HG03103 (cell line): ENCODE results near the gene CFH.
A peak's percentile ranks its signal among the peaks of the same experiment; 100 is the strongest.
"Not testable (repeated sequence)": the region's sequence is repeated elsewhere in the genome, so short reads cannot be mapped to it uniquely, and the experiment has no call there.

Experiments
- ATAC-seq: cut with Tn5 transposase; IDR thresholded peaks from one replicate; pipeline ENCODE4 v1.9.1; 2021; ENCODE audit warnings: low read depth; ENCODE audit not compliant: unreplicated experiment

The CFH gene

DNA sequence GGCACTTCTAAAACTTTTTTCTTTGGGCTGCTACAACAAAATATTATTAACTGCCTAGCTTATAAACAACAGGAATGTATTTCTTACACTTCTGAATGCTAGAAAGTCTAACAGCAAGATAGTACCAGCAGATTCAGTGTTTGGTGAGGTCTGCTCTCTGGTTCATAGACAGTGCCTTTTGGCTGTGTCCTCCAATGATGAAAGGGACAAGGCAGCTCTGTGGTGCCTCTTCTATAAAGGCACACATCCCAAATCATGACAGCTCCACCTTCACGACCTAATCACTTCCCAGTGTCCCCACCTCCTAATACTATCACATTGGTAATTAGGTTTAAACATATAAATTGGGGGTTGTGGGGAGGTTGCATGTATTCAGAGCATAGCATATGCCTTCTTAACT, 9.5 kb downstream of the CFH start:
- ATAC-seq = no peak

GRCh38 chr1:196667131-196667530, 15.3 kb downstream of the CFH start:
- no peak for ATAC-seq

- ATAC-seq = no peak
Measured at GRCh38 chr1:196669051-196669450, 17.2 kb downstream of the CFH start.

GRCh38 chr1:196669693-196670092, 17.9 kb downstream of the CFH start:
- no peak for ATAC-seq

DNA sequence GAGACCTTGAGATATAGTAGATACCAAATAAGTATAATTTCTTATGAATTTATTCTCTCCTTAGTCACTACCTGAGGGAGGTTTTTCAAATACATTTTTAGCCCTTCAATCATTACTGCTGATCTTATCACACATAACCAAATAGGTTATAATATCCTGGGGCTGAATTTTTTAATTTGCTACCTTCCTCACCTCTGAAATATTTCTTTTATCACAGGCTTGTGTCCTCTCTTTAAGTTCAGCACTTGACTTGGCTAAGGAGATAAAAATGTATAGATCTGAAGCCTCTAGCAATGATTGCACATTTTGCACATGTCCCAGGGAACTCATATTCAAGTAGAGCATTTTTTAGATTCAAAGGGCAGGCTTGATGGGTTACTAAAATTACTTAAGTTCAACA, 23.1 kb downstream of the CFH start:
- no peak for ATAC-seq

DNA sequence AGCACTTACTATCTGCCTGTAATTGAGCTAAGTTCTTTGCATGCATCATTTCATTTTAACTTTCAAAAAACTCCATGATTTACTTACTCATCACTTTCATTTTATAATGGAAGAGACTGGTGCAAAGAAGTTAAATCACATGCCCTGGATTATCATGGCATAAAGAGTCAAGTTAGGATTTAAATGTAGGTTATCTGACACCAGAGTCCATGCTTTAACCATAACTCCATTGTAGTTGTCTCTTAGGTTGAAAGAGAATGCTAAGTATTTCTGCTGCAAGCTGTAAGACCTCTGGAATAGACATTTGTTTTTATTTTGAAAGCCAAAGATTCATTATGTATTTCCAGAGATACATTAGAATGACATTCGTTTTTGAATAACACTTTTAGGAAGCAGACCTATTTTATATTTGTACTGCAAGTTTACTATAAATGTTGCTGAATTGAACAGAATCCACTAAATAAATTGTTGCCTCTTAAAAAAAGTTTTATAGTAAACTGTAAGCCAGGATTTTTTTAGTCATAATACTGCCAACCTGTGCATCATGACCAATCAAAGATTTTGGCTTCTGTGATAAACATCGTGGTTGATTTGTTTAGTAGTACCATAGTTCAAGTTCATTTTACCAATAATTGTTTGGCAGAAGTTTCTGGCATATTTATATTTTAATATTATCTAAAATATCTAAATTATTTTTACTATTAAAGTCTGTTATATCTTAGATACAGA, 26.1 kb downstream of the CFH start:
- no peak for ATAC-seq

DNA sequence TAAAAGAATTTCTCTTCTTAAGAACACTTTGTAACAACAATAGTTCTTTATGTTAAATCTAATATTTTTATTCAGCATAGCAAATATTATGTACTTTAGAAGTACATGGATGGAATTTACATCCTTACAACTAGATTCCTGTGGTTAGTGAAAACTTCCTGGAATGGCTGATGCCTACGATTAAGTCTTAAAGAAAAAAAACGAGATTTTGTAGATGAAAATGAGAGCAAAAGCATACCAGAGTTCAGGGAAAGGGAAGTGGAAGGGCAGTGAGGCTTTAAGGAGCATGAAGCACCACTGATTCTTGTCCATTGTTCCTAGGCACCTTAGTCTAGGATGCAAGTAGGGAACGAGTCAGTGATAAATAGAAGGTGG, 26.7 kb downstream of the CFH start:
- no peak for ATAC-seq

- ATAC-seq = no peak
Measured at GRCh38 chr1:196680107-196680506, 28.3 kb downstream of the CFH start.

DNA sequence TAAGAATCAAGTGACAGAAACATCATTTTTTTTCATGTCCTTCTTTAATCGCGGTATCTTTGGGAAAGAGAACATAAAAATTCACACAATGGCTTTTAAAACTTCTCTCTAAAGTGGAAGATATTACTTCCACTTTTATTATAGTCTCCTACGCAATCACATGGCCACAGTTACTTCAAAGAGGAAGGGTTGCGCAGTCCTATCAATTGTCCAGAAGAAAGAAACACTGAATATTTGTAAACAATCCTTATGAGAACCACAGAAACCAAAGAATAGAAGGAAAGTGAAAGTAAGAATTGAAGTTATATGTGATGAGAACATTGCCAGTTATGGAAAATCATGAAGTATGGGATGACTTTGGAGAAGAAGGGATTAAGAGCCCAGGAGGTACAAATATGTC, 32.6 kb downstream of the CFH start:
- no peak for ATAC-seq

- ATAC-seq = no peak
Measured at GRCh38 chr1:196685506-196685905, 33.7 kb downstream of the CFH start.

DNA sequence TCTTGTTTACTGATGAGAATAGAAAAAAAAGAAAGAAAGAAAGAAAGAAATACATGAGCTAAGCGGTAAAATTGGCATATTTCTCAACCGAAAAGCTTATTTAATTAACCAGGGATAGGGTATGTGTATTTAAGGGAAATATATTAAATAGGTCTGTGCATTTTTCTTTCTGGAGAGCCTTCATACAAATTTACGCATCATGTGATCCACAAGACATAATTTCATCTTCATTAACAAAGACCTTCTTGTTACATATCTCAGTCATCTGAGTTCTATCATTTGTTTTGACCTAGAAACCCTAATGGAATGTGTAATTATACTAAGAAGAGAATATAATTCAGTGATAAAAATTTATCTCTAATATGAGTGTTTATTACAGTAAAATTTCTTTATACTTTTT, 37.2 kb downstream of the CFH start:
- ATAC-seq = no peak

DNA sequence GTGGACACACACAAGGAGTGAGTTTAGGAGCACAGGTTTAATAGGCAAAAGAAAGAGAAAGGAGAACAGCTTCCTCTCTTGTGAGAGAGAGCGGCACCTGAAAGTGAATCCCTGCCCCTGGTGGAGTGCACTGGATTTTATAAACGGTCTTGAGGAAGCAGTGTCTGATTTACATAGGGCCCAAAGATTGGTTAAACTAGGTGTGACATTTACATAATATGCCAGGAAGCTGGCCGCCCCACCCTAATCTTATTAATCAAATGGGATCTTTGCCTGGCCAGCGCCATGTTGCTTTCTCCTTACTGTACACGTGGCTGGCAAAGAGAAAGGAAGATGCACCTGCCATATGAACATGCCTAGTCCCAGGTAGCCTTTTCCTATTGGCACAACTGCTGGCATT, 38.7 kb downstream of the CFH start:
- no peak for ATAC-seq

DNA sequence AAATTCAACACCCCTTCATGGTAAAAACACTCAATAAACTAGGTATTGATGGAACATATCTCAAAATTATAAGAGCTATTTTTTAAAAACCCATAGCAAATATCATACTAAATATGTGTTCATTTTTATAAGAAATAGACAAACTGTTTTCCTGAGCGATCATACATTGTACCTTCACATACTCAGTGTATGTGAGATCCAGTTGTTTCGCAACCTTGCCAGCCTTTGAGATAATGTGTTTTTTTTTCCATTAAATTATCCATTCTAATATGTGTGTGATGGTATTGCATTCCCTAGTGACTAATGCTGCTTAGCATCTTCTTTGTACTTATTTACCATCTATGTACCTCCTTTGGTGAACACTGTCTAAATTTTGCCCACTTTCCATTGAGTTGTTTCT, 47.1 kb downstream of the CFH start:
- no peak for ATAC-seq

GRCh38 chr1:196701144-196701543, 49.3 kb downstream of the CFH start:
- no peak for ATAC-seq

DNA sequence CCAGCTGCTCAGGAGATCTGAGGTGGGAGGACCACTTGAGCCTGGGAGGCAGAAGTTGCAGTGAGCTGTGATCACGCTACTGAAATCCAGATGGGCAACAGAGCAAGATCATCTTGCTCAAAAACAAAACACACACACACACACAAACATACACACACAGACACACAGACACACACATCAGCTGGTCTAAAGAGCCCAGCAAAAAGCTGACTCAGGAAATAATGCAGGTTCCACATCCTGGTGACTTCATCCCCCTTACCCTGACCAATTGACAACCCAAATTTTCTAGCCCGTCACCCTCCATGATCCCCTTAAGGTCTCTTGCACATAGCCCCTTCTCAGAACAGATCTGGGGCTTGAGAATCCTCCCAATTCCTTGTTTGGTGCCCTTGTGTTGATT, 58.0 kb downstream of the CFH start:
- ATAC-seq = not testable (repeated sequence)

GRCh38 chr1:196717868-196718267, 66.0 kb downstream of the CFH start:
- no peak for ATAC-seq

DNA sequence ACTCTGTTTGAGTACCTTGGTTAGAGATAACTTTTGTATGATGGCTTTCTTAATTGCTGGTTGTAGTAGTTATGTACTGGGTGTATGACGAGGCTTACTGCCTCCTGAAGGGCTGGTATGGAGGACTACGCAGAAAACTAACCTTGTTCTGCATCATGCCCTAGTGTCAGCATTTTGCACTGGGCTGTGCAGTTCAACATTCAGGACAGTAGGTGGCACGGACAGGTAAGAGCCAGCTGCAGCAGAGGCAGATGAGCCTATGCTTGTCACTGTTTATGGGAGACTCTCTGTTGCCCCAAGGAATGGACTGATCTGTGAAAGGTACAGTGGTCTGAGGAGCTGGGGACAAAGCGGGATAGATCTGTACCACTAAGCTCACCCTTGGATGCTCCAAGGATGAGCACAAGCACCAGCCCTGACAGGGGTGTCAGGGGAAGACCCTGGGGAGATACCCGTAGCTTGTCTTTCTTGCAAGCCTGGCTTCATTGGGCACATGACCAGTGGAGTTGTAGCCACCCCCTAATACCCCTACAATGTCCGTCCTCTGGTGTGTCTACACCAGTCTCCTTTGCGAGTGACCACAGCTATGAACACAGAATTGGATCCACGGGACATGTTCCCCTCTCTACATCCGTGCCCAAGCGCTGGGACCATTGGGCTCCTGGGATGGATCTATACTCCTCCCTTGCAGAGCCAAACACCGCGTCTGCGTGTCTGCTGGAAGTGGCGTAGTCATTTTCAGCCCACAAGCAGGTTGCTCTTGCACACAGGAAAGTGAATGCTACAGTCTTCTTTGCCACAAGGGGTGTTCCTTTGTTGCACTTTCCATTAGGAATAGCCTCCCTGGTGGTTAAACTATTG, 71.7 kb downstream of the CFH start:
- ATAC-seq = peak; percentile 98

DNA sequence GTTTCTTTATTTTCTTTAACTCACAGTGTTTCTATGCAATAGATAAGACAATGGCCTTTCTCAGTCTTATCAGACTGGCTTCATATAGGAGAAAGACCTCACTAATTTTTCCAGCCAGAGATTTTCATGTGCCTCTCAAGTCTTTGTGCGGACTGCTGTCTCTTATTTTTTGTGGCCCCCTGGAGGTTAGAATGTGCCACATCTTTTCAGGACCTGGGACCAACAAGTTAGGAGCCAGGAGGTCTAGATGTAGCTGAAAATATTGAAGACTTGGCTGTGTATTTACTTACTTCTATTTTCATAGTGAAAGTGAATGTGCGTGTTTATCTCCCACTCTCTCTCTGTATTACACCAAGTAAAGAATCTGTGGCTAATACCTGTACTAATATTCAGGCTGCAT, 80.7 kb downstream of the CFH start:
- no peak for ATAC-seq

DNA sequence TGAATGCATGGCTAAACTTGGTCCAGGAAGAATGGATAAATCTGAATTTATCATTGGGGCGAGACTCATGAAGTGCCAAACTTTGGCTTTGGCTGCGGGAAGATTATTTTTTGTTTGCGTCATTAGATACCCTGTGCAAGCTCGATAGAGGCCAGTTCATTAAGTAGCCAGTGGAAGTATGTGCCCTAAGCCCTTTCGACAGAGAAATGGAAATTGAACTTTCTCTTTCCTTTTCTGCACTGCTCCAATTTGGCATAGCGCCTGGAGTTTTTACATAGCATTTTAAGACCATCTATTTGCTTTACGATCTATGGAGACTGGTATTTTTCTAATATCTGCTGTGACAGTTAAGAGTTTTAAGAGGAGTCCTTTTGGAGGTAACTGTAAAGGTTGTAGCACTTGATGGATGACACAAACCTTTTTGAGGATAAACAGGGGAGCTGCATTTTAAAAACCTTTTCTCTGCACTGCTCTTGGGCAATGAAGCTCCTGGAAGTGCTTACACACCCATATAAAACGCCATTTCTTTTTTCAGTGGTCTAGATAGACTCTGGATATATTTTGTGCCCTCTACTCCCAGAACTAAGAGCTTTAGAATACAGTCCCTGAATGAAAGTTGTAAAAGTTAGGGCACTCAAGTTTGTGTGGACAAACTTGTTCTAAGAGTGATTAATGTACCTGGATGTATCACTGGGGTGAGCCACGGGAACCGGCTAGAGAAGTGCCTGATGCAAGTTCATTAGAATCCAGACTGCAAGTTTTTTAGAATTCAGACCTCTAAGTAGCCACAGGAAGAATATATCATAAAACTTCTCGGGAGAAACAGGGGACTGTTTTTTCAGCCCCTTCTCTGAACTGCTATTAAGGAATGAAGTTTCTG, 81.5 kb downstream of the CFH start:
- no peak for ATAC-seq

DNA sequence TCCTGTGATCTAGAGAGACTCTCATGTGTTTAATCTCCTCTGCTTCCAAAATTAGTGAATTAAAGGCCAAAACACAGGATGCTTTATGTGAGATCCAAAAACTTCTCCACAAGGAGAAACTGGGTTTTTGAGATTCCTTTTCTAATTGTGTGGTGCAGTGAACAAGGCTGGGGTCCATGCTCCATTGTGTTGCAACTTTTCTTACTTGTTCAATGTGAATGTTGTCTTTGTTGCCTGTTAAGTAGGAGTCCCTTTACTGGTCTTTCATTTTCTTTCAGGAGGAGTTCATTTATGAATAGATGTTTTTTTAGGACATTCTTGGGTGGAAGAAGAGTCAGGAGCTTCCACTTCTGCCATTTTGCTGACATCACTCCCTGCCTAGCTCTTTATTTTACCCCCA, 82.2 kb downstream of the CFH start:
- no peak for ATAC-seq

DNA sequence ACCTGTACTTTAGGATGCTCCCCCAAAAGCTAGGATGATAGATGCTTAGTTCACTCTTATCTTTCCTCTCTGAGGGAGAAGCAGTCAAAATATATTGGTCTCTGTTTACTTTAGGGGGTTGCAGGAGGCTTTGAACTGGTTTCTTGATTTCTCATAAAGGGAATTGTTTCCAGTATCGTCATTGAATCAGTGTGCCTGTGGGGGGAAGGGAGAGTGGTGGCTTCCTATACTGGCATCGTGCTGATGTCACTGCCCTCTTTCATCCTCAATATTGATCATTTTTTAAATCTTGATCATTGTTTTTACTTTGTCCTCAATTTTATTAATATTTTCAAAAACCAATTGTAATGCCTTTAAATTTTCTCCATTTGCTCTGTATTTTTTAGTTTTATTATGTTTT, 82.6 kb downstream of the CFH start:
- no peak for ATAC-seq
